GM12872 (cell line): ENCODE results near the gene ENTPD6.

Experiments used
- CTCF ChIP-seq: IDR thresholded peaks from 3 replicates; pipeline ENCODE4 v1.5.1; 2011; ENCODE audit warnings: low read depth, mild to moderate bottlenecking, low read length, moderate library complexity; ENCODE audit not compliant: insufficient read depth

The ENTPD6 gene

GRCh38 chr20:25247956-25248785 lies 52.7 kb downstream of the ENTPD6 start, which contains the start of gene PYGB:
PYGB (plus strand) TSS chr20:25248085; CDS start chr20:25248179, 94 bp downstream.
- no peak for TF ChIP-seq CTCF

DNA sequence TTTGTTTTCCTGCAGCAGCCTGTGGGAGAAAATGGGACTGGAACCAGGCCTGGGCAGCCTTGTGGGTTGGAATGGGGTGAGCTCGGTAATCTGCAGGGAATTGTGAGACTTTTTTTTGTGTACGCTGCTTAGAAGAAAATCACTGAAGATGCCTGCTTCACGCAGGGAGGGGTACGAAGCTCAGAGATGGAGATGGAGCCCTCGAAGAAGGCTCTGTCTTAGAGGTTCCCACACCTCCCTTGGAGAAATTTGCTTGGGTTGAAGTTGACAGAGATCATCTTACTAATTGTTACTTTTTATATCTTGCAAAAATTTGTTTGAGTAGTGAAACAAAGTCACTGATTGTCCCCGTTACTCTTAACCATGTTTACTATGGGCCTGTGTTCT lies 53.3 kb downstream of the ENTPD6 start:
- no peak for TF ChIP-seq CTCF

DNA sequence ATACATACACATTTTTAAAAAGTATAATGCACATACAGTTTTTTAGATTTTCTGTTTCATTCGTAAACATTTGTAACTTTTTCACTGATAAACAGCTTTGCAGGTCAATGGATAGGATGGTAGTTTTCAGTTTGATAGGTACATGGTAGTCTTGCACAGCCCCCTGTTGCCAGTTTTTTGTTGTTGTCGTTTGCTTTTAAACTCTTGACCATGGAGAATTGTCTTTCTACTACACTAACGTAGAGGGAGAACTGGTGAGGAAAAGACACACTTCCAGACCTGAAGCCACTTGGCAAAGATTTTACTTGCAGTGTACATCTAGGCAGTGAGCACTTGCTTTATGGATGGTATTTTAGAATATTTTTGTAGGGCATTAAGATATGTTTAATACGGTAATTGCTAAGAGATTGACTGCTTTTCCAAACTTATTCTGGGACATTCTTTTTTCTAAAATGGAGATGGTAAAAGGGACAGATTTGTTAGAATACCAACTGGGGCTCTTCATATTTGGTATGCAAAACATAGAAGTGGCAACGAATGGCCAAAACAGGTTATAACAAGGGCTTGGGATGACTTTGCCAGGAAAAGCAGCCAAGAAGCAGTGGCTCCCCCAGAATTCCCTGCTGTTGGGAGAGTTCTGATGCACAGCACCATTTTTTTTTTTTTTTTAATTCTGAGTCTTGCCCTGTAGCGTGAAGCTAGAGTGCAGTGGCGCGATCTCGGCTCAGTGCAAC lies 53.9 kb downstream of the ENTPD6 start:
- TF ChIP-seq CTCF, result no peak

DNA sequence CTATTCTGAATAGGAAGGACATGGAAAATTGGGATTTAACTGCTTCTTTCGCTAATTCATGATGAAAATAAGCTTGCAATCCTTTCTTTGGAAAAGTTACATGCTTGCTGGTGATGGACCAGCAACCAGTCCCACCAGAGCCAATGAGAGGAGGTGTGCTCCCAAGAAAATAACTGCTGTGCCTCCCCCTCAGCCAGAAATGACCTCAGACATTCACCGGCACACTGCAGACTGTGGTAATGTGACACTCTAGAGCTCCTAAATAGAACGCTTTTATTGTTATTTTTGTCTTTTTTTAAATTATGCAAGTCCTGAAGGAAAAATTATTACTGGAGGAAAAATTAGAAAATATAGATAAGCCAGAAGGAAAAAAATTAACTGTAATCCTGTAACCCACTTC lies 55.0 kb downstream of the ENTPD6 start:
- no peak for TF ChIP-seq CTCF

- no peak for TF ChIP-seq CTCF
Measured at GRCh38 chr20:25251019-25251418, 55.5 kb downstream of the ENTPD6 start.

- no peak for TF ChIP-seq CTCF
Measured at GRCh38 chr20:25251558-25251957, 56.0 kb downstream of the ENTPD6 start.

DNA sequence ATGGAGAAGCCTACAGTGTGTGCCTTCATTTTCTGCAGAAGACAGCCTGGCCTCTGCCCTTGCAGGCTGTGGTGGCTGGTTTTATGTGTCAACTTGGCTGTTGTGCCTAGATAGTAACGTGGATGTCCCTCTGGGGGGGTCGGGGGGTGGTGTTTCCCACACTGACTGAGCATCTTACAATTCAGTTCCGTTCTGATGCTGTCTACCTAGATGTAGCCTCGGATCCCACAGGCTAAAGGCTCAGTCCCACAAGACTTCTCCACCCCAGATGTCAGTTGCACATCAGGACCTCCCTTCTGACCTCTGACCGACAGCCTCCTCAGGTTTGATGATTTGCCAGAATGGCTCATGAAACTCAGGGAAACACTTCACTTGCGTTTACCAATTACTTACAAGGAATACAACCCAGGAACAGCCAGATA lies 56.7 kb downstream of the ENTPD6 start:
- no peak for TF ChIP-seq CTCF
